ENCODE measurements around the gene FSTL5. TPM values are rescaled to one million over a fixed set of nuclear protein-coding genes. Genes with fewer than 3 reads are reported as not detected.

Gene FSTL5
- total and polyA plus RNA-seq, 4 donors: 0.01 to 0.08 TPM; not detected in 2

DNA sequence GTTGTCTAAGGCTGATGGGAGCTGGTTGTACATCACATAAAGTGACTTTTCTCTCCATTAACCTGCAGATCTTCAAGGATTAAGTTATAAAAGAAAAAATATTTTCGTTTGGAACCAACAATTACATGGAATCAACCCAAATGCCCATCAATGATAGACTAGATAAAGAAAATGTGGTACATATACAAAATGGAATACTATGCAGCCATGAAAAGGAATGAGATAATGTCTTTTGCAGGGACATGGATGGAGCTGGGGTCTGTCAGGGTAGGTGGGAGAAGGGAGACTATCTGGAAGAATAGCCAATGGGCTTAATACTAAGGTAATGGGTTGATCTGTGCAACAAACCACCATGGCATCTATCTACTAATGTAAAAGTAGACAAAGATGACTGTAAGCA lies 313.2 kb downstream of the FSTL5 start:
- TF ChIP-seq TAF1 (conservative IDR thresholded peaks at IDR 0.05): no peak
- no peak for TF ChIP-seq JUND (IDR thresholded peaks at IDR 0.05)
- TF ChIP-seq RAD21 (IDR thresholded peaks at IDR 0.05): no peak
- no peak for TF ChIP-seq HNF4A (conservative IDR thresholded peaks at IDR 0.05)
- TF ChIP-seq GABPA (IDR thresholded peaks at IDR 0.05 in 1 of 2, conservative IDR thresholded peaks at IDR 0.05 in 1 of 2): no peak
- no peak for TF ChIP-seq FOXA2 (IDR thresholded peaks at IDR 0.05)
- TF ChIP-seq, protein P1, sequence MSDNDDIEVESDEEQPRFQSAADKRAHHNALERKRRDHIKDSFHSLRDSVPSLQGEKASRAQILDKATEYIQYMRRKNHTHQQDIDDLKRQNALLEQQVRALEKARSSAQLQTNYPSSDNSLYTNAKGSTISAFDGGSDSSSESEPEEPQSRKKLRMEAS (IDR thresholded peaks at IDR 0.05): no peak
- TF ChIP-seq, protein P2, sequence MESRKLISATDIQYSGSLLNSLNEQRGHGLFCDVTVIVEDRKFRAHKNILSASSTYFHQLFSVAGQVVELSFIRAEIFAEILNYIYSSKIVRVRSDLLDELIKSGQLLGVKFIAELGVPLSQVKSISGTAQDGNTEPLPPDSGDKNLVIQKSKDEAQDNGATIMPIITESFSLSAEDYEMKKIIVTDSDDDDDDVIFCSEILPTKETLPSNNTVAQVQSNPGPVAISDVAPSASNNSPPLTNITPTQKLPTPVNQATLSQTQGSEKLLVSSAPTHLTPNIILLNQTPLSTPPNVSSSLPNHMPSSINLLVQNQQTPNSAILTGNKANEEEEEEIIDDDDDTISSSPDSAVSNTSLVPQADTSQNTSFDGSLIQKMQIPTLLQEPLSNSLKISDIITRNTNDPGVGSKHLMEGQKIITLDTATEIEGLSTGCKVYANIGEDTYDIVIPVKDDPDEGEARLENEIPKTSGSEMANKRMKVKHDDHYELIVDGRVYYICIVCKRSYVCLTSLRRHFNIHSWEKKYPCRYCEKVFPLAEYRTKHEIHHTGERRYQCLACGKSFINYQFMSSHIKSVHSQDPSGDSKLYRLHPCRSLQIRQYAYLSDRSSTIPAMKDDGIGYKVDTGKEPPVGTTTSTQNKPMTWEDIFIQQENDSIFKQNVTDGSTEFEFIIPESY (IDR thresholded peaks at IDR 0.05): no peak
- TF ChIP-seq, protein P3, sequence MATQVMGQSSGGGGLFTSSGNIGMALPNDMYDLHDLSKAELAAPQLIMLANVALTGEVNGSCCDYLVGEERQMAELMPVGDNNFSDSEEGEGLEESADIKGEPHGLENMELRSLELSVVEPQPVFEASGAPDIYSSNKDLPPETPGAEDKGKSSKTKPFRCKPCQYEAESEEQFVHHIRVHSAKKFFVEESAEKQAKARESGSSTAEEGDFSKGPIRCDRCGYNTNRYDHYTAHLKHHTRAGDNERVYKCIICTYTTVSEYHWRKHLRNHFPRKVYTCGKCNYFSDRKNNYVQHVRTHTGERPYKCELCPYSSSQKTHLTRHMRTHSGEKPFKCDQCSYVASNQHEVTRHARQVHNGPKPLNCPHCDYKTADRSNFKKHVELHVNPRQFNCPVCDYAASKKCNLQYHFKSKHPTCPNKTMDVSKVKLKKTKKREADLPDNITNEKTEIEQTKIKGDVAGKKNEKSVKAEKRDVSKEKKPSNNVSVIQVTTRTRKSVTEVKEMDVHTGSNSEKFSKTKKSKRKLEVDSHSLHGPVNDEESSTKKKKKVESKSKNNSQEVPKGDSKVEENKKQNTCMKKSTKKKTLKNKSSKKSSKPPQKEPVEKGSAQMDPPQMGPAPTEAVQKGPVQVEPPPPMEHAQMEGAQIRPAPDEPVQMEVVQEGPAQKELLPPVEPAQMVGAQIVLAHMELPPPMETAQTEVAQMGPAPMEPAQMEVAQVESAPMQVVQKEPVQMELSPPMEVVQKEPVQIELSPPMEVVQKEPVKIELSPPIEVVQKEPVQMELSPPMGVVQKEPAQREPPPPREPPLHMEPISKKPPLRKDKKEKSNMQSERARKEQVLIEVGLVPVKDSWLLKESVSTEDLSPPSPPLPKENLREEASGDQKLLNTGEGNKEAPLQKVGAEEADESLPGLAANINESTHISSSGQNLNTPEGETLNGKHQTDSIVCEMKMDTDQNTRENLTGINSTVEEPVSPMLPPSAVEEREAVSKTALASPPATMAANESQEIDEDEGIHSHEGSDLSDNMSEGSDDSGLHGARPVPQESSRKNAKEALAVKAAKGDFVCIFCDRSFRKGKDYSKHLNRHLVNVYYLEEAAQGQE (IDR thresholded peaks at IDR 0.05): no peak
- TF ChIP-seq, protein P4, sequence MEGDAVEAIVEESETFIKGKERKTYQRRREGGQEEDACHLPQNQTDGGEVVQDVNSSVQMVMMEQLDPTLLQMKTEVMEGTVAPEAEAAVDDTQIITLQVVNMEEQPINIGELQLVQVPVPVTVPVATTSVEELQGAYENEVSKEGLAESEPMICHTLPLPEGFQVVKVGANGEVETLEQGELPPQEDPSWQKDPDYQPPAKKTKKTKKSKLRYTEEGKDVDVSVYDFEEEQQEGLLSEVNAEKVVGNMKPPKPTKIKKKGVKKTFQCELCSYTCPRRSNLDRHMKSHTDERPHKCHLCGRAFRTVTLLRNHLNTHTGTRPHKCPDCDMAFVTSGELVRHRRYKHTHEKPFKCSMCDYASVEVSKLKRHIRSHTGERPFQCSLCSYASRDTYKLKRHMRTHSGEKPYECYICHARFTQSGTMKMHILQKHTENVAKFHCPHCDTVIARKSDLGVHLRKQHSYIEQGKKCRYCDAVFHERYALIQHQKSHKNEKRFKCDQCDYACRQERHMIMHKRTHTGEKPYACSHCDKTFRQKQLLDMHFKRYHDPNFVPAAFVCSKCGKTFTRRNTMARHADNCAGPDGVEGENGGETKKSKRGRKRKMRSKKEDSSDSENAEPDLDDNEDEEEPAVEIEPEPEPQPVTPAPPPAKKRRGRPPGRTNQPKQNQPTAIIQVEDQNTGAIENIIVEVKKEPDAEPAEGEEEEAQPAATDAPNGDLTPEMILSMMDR (IDR thresholded peaks at IDR 0.05; ENCODE audit: low read depth, low read length, missing input control): no peak
- TF ChIP-seq, protein P5, sequence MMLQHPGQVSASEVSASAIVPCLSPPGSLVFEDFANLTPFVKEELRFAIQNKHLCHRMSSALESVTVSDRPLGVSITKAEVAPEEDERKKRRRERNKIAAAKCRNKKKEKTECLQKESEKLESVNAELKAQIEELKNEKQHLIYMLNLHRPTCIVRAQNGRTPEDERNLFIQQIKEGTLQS (IDR thresholded peaks at IDR 0.05): no peak
- no peak for DNase-seq (ENCODE audit: low spot score)
- Histone ChIP-seq H3K4me1 (ENCODE audit: control insufficient read depth in 4 of 4, insufficient read depth in 4 of 4, low read length in 3 of 4) (no peaks in the 10 kb centered on the region), H3K9ac (ENCODE audit: low read depth in 1 of 2, low read length in 2 of 2) (no peak overlapping the region), H3K36me3 (ENCODE audit: control insufficient read depth in 4 of 4, insufficient read depth in 3 of 4, low read depth in 1 of 4, low read length in 3 of 4) (no peaks in the 10 kb centered on the region), H3K9me3 (ENCODE audit: control insufficient read depth in 4 of 4, low read length in 3 of 4) (peaks cover 0 to 7% (median 2%) of the 10 kb centered on the region in 4 donors), H3K27ac (ENCODE audit: low read depth in 1 of 2, low read length in 2 of 2) (no peak overlapping the region), H3K27me3 (ENCODE audit: control insufficient read depth in 4 of 4, insufficient read depth in 4 of 4, low read length in 3 of 4) (no peaks in the 10 kb centered on the region), H3K4me3 (ENCODE audit: low read depth in 1 of 3, low read length in 3 of 3) (no peak overlapping the region)
- WGBS: 12% methylated on average over 1 of the region's 1 CpG

DNA sequence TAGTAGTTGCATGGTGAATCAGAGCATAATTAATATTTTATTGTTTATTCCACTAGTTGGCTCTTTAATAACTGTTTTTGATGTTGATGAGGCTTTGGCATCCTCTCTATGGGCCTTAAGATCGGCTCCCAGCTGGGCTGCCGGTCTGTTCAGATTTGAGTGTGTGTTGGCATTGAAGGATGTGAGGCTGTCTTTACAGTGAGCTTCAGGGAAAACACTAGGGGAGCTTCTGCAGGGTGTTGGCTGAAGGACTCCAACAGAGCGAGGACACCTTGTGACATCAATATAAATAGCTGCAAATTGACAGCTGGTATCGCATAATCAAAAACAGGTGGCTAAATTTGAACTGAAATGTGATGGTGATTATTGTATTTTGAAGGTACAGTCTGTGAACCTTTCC lies 322.0 kb downstream of the FSTL5 start:
- no peak for DNase-seq (ENCODE audit: low spot score)
- no peak overlapping the region for H3K27ac ChIP-seq (ENCODE audit: low read depth in 1 of 2, low read length in 2 of 2)
- H3K9me3 ChIP-seq (ENCODE audit: control insufficient read depth in 4 of 4, low read length in 3 of 4): no peaks in the 10 kb centered on the region
- H3K27me3 ChIP-seq (ENCODE audit: control insufficient read depth in 4 of 4, insufficient read depth in 4 of 4, low read length in 3 of 4): no peaks in the 10 kb centered on the region
- H3K4me3 ChIP-seq (ENCODE audit: low read depth in 1 of 3, low read length in 3 of 3): no peak overlapping the region
- H3K9ac ChIP-seq (ENCODE audit: low read depth in 1 of 2, low read length in 2 of 2): no peak overlapping the region
- 81% methylated on average over 4 of the region's 4 CpGs for WGBS
- H3K4me1 ChIP-seq (ENCODE audit: control insufficient read depth in 4 of 4, insufficient read depth in 4 of 4, low read length in 3 of 4): no peaks in the 10 kb centered on the region
- no peaks in the 10 kb centered on the region for H3K36me3 ChIP-seq (ENCODE audit: control insufficient read depth in 4 of 4, insufficient read depth in 3 of 4, low read depth in 1 of 4, low read length in 3 of 4)
- TF ChIP-seq SP1 (IDR thresholded peaks at IDR 0.05) (no peak), FOXA2 (IDR thresholded peaks at IDR 0.05) (no peak), RXRA (IDR thresholded peaks at IDR 0.05) (no peak), HNF4A (conservative IDR thresholded peaks at IDR 0.05) (no peak), TAF1 (conservative IDR thresholded peaks at IDR 0.05) (no peak), EGR1 (IDR thresholded peaks at IDR 0.05; ENCODE audit: low read depth in 2 of 2) (no peak), GABPA (IDR thresholded peaks at IDR 0.05 in 1 of 2, conservative IDR thresholded peaks at IDR 0.05 in 1 of 2) (no peak)
- TF ChIP-seq, protein P4 (IDR thresholded peaks at IDR 0.05; ENCODE audit: low read depth, low read length, missing input control): no peak
- TF ChIP-seq, protein P2 (IDR thresholded peaks at IDR 0.05): no peak
